NCI-H2171 treated with DMSO at 0.1 percent for 48 hours (cell line): ENCODE results near the gene MAP3K14.

Experiments
- DNase-seq: peaks from one replicate; lab custom pipeline; 2025; lab: John Stamatoyannopoulos, UW

The MAP3K14 gene

GRCh38 chr17:45282683-45283644, 33.9 kb downstream of the MAP3K14 start:
- peak; percentile 31 for DNase-seq

- peak; percentile 47 for DNase-seq
Measured at GRCh38 chr17:45279898-45280297, 36.9 kb downstream of the MAP3K14 start.

GRCh38 chr17:45277992-45278391, 38.8 kb downstream of the MAP3K14 start:
- no peak for DNase-seq

- peak; percentile 84 for DNase-seq
Measured at GRCh38 chr17:45277216-45277849, 39.5 kb downstream of the MAP3K14 start.

- DNase-seq: peak; percentile 32
Measured at GRCh38 chr17:45276031-45276430, 40.8 kb downstream of the MAP3K14 start.

- DNase-seq: no peak
Measured at GRCh38 chr17:45274033-45274432, 42.8 kb downstream of the MAP3K14 start.

- no peak for DNase-seq
Measured at GRCh38 chr17:45273551-45273957, 43.3 kb downstream of the MAP3K14 start.

- no peak for DNase-seq
Measured at GRCh38 chr17:45271603-45272002, 45.2 kb downstream of the MAP3K14 start.

- no peak for DNase-seq
Measured at GRCh38 chr17:45270828-45271418, 45.9 kb downstream of the MAP3K14 start.

GRCh38 chr17:45269912-45270311, 46.9 kb downstream of the MAP3K14 start:
- DNase-seq: no peak

GRCh38 chr17:45267436-45268055, 49.3 kb downstream of the MAP3K14 start:
- no peak for DNase-seq

GRCh38 chr17:45266372-45266926, 50.4 kb downstream of the MAP3K14 start:
- no peak for DNase-seq

- no peak for DNase-seq
Measured at GRCh38 chr17:45265821-45266220, 51.0 kb downstream of the MAP3K14 start.

- DNase-seq: no peak
Measured at GRCh38 chr17:45264988-45265387, 51.8 kb downstream of the MAP3K14 start.

GRCh38 chr17:45264430-45264829, 52.4 kb downstream of the MAP3K14 start:
- DNase-seq: no peak

- no peak for DNase-seq
Measured at GRCh38 chr17:45263477-45263860, 53.4 kb downstream of the MAP3K14 start.

GRCh38 chr17:45262516-45263476, 54.0 kb downstream of the MAP3K14 start:
- no peak for DNase-seq

- DNase-seq: no peak
Measured at GRCh38 chr17:45261577-45262515, 55.0 kb downstream of the MAP3K14 start, which contains the start of gene SPATA32. Gene SPATA32, minus strand, starts transcription at chr17:45262094. Its CDS starts 78 bp downstream, at chr17:45262016.

- no peak for DNase-seq
Measured at GRCh38 chr17:45260204-45260783, 56.5 kb downstream of the MAP3K14 start.
